ENCODE results near the gene NPRL2. TPM values are rescaled to one million over a fixed set of nuclear protein-coding genes. Genes with fewer than 3 reads are reported as not detected.

NPRL2 gene
- total and polyA plus RNA-seq, 2 of the 13 experiments (the other 11 are each of a cell fraction or from before 2014, with no cell fraction given): 30.6 to 51.4 TPM

DNA sequence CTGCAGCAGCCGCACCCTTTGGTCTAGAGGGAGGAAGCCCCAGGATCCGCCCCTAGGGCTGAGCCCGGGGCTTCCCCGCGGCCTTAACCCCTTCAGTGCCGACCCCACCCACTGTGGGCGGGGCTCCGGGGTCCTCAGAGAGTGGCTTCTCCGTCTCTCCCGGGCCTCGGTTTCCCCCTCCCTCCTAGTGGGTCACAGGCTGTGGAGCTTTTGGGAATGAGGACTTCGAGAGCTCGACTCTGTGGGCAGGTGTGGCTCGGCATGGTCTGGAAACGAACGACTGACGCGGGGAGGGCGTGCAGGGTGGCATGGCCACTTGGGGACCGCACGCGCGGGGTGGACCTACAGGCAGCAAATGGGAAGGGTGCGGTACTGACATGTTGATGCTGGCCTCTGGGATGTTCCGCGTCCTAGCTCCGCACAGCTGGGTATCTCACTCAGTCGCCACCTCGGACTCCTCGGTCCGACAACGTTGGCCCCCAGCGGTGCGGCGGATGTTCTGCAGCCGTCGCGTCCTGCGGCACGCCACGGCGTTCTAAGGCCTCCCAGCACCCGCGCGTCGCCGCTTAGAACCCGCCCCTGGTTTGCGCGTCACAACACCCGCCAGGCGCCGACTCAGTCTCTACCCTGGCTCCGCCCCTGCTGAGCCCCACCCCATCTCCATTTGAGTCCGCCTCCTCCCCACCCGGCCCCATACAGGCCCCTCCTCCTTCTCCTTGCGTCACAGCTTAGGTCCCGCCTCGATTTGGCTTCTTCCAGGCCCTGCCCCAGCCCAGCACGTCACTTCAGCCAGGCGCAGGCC, 51.5 kb downstream of the NPRL2 start, which contains the start of the genes HYAL3 and NAA80 (continued):
- TF ChIP-seq HMG20B (CRISPR knock-in tag; conservative IDR thresholded peaks at IDR 0.05): no peak
- TF ChIP-seq ZNF709 (CRISPR knock-in tag; IDR thresholded peaks at IDR 0.05): peak; percentile 41; the same call in 1 of the 2 replicates
- TF ChIP-seq ZNF496 (CRISPR knock-in tag; IDR thresholded peaks at IDR 0.05; ENCODE audit: insufficient replicate concordance): no peak
- TF ChIP-seq PRMT3 (CRISPR knock-in tag; IDR thresholded peaks at IDR 0.05; ENCODE audit: borderline replicate concordance, low read depth): 0 out of 2 replicates have a peak, but pooled peaks have one; percentile 80
- TF ChIP-seq PATZ1 (CRISPR knock-in tag; IDR thresholded peaks at IDR 0.05): no peak
- TF ChIP-seq CREM (IDR thresholded peaks at IDR 0.05): no peak
- no peak for TF ChIP-seq CREM (CRISPR knock-in tag; IDR thresholded peaks at IDR 0.05)
- 0 out of 2 replicates have a peak, but pooled peaks have one; percentile 52 for TF ChIP-seq ZNF678 (CRISPR knock-in tag; IDR thresholded peaks at IDR 0.05)
- TF ChIP-seq NKX3-1 (CRISPR knock-in tag; IDR thresholded peaks at IDR 0.05): peak; percentile 53; the same call in 1 of the 2 replicates
- no peak; the same call in 1 of the 2 replicates for TF ChIP-seq ZBTB42 (CRISPR knock-in tag; IDR thresholded peaks at IDR 0.05)
- peak; percentile 27; the same call in 1 of the 2 replicates for TF ChIP-seq ZNF362 (CRISPR knock-in tag; IDR thresholded peaks at IDR 0.05; ENCODE audit: borderline replicate concordance)
- TF ChIP-seq ZNF572 (CRISPR knock-in tag; IDR thresholded peaks at IDR 0.05): no peak
- TF ChIP-seq ZNF503 (CRISPR knock-in tag; IDR thresholded peaks at IDR 0.05): 0 out of 2 replicates have a peak, but pooled peaks have one; percentile 61
- no peak for TF ChIP-seq ZNF713 (CRISPR knock-in tag; IDR thresholded peaks at IDR 0.05)
- TF ChIP-seq JDP2 (CRISPR knock-in tag; IDR thresholded peaks at IDR 0.05; ENCODE audit: borderline replicate concordance): no peak
- no peak; the same call in 1 of the 2 replicates for TF ChIP-seq ZBTB3 (CRISPR knock-in tag; IDR thresholded peaks at IDR 0.05; ENCODE audit: borderline replicate concordance, low read depth)
- peak; percentile 35; the same call in 1 of the 2 replicates for TF ChIP-seq ZBTB7B (CRISPR knock-in tag; IDR thresholded peaks at IDR 0.05)
- no peak; the same call in 1 of the 2 replicates for TF ChIP-seq SP2 (CRISPR knock-in tag; IDR thresholded peaks at IDR 0.05)
- TF ChIP-seq KLF6 (CRISPR knock-in tag; IDR thresholded peaks at IDR 0.05): no peak; the same call in 1 of the 2 replicates
- no peak for TF ChIP-seq ZNF720 (CRISPR knock-in tag; IDR thresholded peaks at IDR 0.05)
- TF ChIP-seq KLF11 (CRISPR knock-in tag; IDR thresholded peaks at IDR 0.05): no peak
- no peak for TF ChIP-seq ELK4 (CRISPR knock-in tag; IDR thresholded peaks at IDR 0.05; ENCODE audit: borderline replicate concordance)
- peak; percentile 74 for TF ChIP-seq CEBPB (IDR thresholded peaks at IDR 0.05; ENCODE audit: borderline replicate concordance, low read depth, low read length)
- peak; percentile 54; the same call in 1 of the 2 replicates for TF ChIP-seq BRD4 (CRISPR knock-in tag; IDR thresholded peaks at IDR 0.05)
- TF ChIP-seq SNRNP70 (IDR thresholded peaks at IDR 0.05; ENCODE audit: low read depth, low read length): no peak

All from HepG2 (cell line).